HG03354 (cell line): Measurements from ENCODE around the gene IRX5.
A peak's percentile ranks its signal among the peaks of the same experiment; 100 is the strongest.

ENCODE experiments used
- ATAC-seq: cut with Tn5 transposase; IDR thresholded peaks from one replicate; pipeline ENCODE4 v1.9.1; 2021; ENCODE audit warnings: mild to moderate bottlenecking; ENCODE audit not compliant: unreplicated experiment, poor library complexity, severe bottlenecking

IRX5 gene

DNA sequence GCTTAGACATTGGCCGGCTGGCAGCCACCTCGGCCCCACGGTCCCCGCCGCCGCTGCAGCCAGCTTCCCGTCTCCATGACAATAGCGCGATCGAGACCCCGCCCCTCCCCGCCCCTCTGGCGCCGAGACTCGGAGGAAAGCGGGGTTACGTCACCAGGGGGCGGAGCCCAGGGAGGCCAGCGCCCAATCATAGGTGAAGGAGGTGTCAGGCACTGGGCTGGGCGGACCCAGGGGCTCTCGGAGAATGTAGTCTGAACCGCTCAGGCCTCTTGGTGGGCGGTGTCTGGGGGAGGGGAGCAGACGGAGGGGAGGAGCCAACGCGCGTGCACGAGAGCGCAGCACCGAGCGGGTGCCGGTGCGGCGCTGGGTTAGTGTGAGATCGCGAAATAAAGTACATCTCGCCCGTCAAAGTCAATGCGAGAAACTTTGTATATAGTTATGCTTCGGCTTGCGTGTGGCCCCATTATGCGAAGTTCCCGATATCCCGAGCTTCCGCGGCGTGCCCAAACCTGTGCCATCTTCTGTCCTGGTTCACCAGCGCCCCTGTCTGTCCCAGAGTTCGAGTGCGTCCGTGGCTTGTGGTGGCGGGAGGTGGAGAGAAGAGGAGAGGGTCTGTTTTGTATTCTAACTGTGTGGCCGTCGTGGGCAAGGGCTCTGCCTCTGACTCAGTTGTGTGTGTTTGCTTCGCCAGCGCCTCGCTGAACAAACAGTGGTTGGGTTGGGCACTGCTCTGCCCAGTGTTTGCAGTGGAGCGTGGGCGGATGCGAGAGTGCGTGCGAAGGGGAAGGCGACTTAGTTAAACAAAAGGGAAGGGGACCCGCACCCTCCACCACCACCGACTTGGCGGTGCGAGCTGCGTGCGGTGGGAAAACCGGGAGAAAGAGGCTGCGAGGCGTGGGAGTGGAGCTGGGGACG is 1.3 kb upstream of the IRX5 start:
- peak; percentile 96 for ATAC-seq

DNA sequence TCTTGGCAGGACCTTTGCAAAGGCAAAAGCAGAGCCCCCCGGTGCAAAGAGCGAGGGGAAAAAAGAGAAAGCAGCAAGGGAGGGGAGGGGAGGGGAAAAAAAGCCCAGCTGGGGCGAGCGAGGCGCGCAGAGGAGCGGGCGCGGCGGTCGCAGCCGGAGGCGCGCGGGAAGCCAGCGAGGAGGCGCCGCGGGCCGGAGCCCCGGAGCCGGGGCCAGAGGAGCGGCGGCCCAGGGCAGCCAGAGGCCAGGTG is 129 bp downstream of the IRX5 start:
- ATAC-seq = no peak

DNA sequence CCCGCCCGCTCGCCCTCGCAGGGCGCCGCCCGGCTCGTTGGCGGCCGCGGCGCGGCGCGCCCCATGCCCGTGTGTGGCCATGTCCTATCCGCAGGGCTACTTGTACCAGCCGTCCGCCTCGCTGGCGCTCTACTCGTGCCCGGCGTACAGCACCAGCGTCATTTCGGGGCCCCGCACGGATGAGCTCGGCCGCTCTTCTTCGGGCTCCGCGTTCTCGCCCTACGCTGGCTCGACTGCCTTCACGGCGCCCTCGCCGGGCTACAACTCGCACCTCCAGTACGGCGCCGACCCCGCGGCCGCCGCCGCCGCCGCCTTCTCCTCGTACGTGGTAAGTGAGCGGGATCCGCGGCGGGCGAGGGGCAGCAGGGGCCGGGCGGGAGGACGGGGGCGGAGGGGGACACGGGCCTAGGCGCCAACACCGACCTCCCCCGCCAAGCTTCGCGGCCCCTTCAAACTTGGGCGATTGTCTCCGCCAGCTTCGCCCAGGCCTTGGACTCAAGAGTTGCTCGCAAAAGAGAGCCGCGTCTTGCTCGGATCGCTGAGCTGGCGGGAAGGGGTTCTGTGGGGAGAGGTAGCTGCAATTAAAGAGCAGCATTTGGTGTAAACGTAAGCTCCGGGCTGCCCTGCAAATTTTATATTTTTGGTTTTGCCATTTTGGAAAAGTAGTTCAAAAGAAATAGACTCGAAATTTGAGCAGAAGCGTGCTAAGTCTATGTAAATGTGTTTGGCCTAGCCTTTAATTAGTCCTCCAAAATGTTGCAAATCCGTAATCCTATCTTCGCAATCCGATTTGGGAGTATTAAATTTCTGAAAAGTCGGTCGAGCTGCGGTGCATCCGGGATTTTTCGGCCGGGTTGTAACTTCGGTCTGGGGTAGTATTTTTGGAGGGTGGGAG is 702 bp downstream of the IRX5 start:
- no peak for ATAC-seq

DNA sequence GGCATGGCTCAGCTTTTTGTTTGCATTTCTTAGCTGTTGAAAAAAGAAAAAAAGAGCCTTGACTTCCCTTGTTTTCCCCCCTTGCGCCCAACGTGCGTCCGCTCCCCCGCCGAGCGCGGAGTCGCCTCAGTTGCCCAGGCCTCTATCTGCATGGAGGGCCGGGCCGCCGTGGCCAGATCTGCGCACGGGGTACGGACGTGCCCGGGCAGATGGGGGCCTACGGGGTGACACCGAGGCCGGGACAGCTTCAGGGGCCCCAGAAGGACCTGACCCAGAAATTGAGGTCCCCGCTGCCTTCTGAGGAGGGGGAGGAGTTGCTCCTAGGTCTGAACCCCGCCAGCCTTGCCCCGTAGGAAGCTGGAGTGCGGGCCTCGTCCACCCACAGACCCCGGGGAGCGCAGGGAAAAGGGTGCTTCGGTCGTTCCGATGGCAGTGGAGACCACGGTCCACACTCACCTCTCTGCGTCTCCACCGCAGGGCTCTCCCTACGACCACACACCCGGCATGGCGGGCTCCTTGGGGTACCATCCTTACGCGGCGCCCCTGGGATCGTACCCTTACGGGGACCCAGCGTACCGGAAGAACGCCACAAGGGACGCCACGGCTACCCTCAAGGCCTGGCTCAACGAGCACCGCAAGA is 1.5 kb downstream of the IRX5 start:
- ATAC-seq = no peak

DNA sequence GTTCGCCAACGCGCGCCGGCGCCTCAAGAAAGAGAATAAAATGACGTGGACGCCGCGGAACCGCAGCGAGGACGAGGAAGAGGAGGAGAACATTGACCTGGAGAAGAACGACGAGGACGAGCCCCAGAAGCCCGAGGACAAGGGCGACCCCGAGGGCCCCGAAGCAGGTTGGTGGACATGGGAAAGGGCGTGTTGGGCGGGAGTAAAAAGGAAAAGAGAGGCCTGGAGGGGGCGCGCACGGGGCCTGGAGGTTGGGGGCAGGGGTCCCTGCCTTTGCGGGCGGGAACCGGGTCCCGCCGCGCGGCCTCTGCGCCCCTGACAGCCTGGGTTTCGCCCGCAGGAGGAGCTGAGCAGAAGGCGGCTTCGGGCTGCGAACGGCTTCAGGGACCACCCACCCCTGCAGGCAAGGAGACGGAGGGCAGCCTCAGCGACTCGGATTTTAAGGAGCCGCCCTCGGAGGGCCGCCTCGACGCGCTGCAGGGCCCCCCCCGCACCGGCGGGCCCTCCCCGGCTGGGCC is 2.1 kb downstream of the IRX5 start:
- no peak for ATAC-seq

DNA sequence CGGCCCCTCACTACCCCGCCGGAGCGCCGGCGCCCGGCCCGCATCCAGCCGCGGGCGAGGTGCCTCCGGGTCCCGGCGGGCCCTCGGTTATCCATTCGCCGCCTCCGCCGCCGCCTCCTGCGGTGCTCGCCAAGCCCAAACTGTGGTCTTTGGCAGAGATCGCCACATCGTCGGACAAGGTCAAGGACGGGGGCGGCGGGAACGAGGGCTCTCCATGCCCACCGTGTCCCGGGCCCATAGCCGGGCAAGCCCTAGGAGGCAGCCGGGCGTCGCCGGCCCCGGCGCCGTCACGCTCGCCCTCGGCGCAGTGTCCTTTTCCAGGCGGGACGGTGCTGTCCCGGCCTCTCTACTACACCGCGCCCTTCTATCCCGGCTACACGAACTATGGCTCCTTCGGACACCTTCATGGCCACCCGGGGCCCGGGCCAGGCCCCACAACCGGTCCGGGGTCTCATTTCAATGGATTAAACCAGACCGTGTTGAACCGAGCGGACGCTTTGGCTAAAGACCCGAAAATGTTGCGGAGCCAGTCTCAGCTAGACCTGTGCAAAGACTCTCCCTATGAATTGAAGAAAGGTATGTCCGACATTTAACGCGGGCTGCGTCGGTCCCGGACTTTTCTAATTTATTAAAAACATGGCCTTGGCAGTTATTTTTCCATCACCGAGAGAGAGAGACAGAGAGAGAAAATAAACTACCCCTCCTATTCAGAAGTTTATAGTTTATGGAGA is 2.8 kb downstream of the IRX5 start:
- no peak for ATAC-seq

DNA sequence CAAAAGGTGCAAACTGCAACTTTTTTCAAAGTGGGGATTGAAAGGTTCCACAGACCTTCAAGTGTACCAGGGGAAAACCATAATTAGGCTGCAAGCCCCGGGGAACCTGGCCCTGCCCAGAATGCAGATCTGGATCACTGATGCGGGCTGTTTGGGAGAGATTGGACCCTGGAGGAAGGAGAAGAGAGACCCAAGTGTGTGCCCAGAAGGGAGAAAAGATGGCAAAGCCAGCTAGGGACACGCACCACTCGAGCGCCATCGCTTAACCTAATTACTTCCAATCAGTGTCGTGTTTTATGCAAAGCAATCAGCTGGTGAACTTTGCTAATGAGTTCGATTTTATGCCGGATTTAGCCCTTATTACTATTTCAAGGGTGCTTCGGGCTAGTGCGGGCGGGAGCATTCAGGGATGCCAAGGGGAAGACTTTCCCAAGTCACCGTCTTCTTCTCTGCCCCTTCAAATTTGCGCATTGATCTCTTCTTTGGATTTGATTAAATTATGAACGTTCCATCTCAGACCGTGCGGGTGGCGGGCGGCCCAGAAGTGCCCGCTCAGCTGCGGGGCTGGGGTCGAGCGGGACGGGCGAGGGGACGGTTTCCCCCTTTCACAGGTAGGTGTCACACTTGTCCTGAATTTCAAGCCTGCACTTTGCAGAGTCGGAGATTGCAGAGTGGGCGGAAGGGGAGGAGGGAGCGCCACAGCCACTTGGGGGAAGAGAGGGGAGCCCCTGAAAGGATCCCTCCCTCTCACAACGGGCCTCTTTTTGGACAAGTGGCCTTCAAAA is 4.0 kb downstream of the IRX5 start:
- ATAC-seq = no peak

DNA sequence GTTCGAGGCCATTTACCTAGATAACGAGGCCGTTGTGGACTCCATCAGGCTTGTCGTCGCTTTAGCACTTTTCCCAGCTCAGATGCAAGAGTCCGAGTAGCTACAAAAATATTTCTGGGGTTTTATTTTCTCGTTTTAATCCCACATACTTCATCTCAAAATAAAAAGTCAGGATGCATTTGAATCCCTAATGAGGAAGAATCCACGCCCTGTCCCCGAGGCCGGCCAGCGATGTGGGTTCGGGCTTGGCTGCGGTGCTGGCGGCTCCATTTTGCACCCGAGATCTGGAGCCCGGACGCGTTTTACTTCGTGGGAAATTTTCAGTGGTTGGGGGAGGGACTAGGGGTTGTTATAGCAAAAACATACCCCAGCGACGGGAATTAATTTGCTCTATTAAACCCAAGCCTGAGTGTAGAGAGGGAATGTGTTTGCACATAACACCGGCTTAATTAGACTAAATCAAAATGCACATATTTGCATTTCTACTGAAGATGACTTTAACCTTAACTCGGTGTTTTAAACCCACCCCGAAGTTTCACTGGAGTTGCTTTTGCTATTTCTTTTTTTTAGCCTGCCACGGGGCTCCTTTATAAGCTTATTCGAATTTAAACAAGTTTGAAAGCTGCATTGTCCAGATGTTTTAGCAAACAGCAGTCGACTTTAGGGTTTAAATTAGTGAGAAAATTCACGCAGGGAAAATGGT is 4.8 kb downstream of the IRX5 start:
- ATAC-seq = no peak

DNA sequence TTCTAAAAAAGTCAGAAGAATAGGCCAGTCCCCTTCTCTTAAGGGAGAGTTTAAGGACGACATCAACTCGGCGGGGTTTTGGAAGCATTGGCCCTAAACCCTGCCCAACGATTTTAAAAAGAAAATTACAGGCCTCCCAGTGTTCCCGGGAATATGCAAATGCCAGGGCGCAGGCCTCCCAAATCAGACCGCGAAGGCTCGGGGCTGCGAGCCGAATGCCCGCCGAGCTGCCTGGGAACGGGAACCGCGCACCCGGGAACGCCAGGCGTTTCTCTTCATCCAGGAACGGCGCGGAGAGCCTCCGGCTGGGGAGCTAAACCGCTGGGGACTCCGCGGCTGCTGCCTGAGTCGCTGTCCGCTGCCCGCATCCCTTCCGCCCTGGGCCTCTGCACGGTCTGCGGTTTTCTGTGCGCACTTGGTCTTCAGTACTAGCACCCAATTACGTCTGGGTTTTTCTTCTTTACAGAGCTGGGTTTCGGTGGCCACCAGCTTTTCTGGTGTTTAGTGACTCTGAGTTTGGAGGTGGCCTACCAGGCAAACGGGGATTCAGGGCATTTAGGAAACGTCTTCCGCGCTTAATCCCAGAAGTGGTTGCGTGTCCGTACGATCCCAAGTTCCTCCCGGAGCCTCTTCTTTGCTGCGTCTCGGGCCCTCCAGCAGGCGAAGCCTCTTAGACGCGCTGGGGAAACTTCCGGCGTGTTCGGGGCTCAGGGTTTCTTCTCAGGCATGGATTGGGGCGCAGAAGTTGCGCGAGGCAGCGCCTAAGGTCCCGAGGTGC is 5.7 kb downstream of the IRX5 start:
- no peak for ATAC-seq

DNA sequence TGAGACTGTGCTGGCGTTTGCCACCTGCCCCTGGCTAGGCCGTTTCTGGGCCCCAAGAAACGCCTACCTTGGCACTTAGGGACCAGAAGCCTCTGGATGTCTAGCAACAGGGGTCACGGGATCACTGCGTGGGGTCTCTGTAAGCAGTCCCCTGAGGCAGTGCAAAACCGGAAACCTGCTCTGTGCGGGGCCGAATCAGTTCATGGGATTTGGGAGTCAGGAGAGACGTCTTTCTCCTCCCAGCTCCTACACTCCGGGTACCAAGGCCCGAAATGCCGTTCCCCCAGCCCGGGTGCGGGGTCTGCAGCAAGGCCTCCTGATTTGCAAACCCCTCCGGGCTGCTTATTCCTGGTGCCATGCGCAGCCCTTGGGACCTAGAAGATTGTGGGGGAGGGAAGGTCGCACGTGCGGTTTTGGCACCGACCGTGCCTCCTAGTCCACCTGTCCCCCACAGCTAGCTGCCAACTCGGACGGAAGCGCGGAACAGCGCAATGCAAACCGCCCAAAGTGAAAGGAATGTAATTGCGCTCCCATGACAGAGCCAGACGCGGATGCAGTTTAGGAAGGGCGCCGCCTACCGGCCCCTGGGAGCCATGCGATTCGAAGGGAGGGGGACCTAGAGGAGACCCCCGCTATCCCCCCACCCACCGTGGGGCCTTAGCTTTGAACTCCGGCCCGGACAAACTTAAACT is 6.5 kb downstream of the IRX5 start:
- ATAC-seq = no peak

DNA sequence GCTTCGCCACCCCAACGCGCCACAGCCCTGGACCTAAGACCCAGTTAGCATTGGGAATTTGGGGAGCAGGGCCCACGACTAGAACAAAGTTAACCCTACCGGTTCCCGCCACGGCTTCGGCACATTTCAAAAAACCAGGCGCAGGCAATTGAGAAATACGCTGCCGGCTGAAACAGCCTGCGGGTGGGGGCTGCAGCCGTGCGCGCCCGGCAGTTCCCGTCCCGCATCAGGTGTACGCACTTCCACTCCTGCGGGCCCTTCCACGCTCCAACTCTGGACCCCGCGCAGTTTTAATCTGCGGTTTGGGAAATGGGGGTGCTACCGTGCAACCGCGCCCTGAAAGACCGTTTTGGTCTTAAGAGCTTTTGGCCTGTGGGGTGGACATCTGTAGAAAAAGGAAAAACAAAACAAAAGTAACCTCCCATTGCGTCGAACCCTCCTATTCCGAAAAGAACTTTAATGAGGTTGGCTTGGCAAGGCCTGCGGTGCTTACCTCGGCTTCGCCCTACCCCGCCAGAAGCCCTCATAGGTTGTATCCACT is 7.1 kb downstream of the IRX5 start:
- no peak for ATAC-seq

DNA sequence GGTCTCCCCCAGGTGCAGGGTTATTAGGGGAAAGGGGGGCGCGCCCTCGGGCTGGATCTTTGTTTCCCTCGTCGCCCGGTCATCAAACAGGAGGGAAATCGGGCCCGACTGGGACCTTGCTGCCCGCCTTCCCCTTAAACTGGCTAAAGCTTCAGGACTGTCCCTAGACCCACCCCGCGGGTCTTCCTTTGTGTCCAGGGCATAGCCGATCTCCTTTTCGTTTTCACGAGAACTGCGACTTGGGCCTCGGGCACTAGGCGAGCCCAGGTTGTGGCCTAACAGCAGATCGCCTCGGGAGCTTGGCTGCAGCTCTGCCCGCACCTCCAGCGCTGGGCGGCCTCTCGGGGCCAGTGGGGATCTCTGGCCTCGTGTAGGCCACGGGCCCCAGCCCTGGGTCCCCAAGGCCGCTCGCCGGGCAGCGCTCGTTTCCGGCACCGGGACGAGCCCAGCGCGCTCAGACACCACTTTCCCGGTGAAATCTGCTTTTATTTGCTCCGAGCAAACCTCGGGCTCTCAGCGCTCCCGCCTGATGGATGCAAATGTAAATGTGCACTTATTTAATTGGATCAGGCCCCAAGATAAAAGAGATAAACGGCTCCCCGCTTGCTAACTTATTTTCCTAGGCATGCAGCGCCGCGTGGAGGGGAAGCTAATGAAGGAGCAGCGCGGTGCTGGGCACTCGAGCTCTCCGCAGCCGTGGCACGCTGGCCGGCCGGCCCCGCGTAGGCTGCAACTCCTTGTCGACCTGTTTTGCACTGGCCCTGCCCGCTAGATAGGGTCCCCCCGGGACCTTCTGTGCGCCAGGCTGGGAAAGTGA is 7.8 kb downstream of the IRX5 start:
- no peak for ATAC-seq

DNA sequence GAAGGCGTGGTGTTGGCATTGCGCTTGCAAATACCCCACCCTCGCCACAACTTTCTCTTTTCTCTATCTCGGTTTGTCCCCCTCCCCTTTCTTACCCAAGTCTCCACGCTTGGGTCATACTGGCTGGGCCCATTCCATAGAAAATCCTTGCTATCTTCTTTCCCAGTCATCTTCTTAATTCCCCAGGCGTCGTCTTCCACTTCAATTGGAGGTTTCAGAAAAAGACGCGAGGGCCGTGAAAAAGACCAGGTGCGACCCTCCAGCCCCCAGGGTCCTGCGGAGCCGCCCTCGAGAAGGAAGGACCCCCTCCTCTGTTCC is 8.3 kb downstream of the IRX5 start:
- ATAC-seq = no peak

DNA sequence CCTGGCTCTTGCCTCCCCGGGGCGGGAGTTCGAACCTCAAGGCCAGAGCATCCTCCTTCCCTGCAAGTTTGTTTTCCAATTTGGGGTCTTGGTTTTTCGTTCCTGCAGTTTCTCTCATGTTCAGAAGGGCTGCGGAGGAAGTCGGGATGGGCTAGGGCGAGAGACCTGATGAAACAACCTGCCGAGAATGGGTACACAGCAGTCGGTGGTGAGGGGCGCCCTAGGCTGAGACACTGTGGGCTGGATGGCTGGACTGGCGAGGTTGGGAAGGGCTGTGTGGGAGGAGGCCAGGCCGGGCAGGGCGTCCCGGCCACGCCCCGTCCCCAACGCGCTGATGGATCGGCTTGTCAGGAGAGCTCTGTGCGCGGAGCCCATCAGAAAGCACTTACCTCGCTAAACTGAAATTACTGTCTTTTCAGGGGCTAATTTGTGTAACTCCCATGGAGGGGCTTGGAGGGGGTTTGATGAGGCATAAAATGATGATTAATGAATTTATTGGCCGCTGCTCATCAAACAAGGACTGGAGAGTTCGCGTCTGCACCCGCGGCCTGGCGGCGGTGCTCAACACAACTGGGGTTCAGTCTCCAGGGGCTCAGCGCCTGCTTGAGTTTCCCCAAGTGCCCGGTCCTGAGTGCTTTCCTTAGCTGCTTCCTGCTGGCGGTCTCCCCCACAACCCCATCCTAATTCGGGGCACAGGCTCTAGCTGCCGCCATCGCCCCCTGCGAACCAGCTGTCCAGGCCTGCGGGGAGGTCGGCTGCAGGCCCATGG is 9.0 kb downstream of the IRX5 start:
- no peak for ATAC-seq

DNA sequence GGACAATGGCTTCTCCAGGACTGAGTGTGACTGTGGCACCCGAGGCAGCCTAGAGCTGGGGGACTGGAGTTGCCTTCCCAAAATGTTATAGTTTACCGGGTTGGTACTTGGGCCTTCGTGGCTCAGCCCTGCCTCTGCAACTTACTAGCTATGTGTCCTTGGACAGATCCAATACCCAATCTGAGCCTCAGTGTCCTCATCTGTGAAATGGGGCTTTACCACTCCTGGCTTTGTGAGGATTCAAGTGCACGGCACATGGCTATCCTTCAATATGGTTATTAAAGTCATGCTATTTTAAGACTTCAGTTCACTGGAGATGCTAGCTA is 9.6 kb downstream of the IRX5 start:
- no peak for ATAC-seq
